Measurements from ENCODE around the gene GPR132. TPM values are rescaled to one million over a fixed set of nuclear protein-coding genes. Genes with fewer than 3 reads are reported as not detected.

GPR132 gene
- total RNA-seq, 2 experiments from 2014 or later = 33.4 to 34.2 TPM

Other genes starting within 250 kb of the GPR132 start
- 1 to 10 TPM; 5.2 to 5.3 TPM for gene CEP170B, start 200.2 kb downstream of the GPR132 start, total RNA-seq
- gene PLD4, start 140.6 kb downstream of the GPR132 start, total RNA-seq = not detected
- under 1 TPM; 0.02 to 0.05 TPM for gene AHNAK2, start 87.1 kb downstream of the GPR132 start, total RNA-seq
- gene CLBA1, start 79.6 kb downstream of the GPR132 start, total RNA-seq = 1 to 10 TPM in 1 of 2 experiments, under 1 TPM in 1; 0.78 to 1.2 TPM
- gene CDCA4, start 44.3 kb downstream of the GPR132 start, total RNA-seq = 10 to 100 TPM; 63.4 to 69.1 TPM
- 1 to 10 TPM; 1.6 to 2.4 TPM for gene JAG2, start 103.3 kb upstream of the GPR132 start, total RNA-seq
- 10 to 100 TPM; 14.7 to 14.8 TPM for gene NUDT14, start 115.9 kb upstream of the GPR132 start, total RNA-seq
- 10 to 100 TPM; 38.5 to 39.5 TPM for gene BTBD6, start 183.1 kb upstream of the GPR132 start, total RNA-seq
- 10 to 100 TPM; 25.5 to 27.4 TPM for gene BRF1, start 235.6 kb upstream of the GPR132 start, total RNA-seq
- gene PACS2, start 249.3 kb upstream of the GPR132 start, total RNA-seq = 10 to 100 TPM; 32.3 to 36.6 TPM